Measurements from ENCODE around the gene MAP3K20.

Gene MAP3K20

GRCh38 chr2:173095356-173095755 is 19.7 kb downstream of the MAP3K20 start:
- TF ChIP-seq CTCF (conservative IDR thresholded peaks at IDR 0.05; ENCODE audit: low read depth, low read length): no peak
- no peak overlapping the region for H3K4me3 ChIP-seq (ENCODE audit: low read length)
- no peak for DNase-seq (ENCODE audit: low read depth)

DNA sequence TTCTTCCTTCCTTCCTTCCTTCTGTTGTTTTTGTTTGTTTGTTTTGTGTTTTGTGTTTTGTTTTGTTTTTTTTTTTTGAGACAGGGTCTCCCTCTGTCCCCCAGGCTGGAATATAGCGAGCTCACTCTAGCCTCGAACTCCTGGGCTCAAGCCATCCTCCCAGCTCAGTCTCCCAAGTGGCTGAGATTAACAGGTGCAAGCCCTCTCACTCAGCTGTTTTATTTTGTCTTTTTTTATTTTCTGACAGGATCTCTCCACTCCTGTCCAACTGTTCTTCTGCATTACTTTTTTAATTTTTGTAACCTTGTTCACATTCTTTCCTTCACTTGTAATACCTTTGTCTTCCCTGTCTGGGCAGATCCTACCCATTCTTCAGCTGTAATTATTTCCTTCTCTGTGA is 23.6 kb downstream of the MAP3K20 start:
- no peak for TF ChIP-seq CTCF (conservative IDR thresholded peaks at IDR 0.05; ENCODE audit: low read depth, low read length)
- no peak for DNase-seq (ENCODE audit: low read depth)
- H3K4me3 ChIP-seq (ENCODE audit: low read length): no peak overlapping the region

DNA sequence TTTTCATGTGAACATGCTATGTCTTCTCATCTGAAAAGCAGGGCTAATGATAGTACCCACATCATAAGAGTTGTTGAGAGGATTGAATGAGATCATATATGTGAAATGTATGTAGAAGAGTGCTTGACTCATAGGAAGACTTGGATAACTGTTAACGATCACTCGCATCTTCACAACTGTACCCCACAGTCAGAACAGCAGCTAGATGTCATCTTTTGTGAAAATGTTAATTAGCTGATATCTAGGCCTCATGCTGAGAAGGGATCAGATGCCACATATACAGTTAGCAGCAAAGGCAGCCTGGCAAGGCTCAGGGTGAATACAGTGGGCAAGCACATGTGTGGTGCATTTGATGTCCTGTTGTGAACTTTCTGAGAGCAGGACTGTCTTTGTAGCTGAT is 24.2 kb downstream of the MAP3K20 start:
- DNase-seq (ENCODE audit: low read depth): no peak
- TF ChIP-seq CTCF (conservative IDR thresholded peaks at IDR 0.05; ENCODE audit: low read depth, low read length): no peak
- H3K4me3 ChIP-seq (ENCODE audit: low read length): no peak overlapping the region

DNA sequence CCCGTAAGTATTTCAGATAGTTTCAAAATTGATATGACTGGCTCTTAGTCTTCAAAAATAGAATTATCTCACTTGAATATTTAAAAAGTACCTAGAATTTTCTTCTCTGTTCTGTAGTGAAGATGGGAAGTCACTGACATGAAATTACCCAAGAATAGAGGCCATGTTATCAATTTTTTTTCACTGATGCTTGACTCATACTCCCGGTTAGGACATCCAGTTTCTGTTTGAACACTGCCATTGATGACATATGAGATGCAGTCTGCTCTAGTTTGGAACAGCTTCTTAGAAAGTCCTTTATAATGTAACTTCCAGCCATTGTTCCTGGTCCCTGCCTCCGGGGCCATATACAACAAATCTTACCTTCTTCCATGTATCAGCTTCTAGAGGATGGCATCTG is 26.0 kb downstream of the MAP3K20 start:
- TF ChIP-seq CTCF (conservative IDR thresholded peaks at IDR 0.05; ENCODE audit: low read depth, low read length): no peak
- no peak overlapping the region for H3K4me3 ChIP-seq (ENCODE audit: low read length)
- DNase-seq (ENCODE audit: low read depth): no peak

DNA sequence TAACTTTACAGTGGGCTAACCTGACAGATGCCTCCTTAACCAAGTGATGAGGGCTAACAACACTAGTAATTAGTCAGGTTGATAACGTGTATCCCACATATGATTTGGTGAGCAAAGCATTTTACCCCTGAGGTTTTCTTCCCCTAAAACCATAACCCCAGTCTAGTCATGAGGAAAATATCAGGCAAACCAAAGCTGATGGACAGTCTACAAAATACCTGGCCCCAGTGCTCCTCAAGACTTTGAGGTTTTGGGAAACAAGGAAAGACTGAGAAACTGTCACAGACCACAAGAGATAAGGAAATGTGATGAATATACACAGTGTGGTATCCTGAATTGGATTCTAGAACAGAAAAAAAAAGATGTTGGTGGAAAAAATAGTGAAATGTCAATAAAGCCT is 28.5 kb downstream of the MAP3K20 start:
- TF ChIP-seq CTCF (conservative IDR thresholded peaks at IDR 0.05; ENCODE audit: low read depth, low read length): no peak

DNA sequence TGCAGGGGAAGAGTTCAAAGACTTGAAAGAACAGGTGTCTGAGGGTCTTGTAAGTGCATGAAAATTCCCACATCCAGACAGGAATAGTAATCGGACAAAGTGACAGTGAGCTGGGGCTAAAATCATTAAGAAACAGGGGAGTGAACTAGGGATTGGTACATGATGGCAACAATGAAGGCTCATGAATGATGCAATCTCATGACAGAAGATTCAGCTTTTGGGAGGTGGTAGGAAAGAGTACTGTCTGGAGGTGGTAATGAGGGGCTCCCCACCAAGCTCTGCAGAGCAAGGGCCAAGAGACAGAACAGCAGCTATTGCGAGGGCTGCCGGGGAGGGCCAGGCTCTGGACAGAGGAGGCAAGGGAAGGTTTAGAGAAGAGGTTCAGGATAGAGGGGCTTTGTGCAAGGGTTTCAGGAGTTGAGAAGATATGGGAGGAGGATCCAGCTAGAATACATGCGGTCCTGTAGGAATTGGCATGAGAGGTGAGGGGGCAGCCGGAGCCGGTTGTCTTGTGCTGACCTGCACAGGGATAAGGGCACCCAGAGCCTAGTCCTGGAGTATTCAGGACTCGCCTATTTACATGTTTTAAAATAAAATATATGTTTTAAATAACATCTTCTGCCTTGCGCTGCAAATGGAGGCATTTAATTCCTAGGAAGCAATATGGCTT is 31.4 kb downstream of the MAP3K20 start:
- H3K4me3 ChIP-seq (ENCODE audit: low read length): no peak overlapping the region
- DNase-seq (ENCODE audit: low read depth): no peak
- no peak for TF ChIP-seq CTCF (conservative IDR thresholded peaks at IDR 0.05; ENCODE audit: low read depth, low read length)

More for the DNA sequence above, 28.5 kb downstream of the MAP3K20 start:
- DNase-seq (ENCODE audit: low read depth): no peak
- H3K4me3 ChIP-seq (ENCODE audit: low read length): no peak overlapping the region

- H3K4me3 ChIP-seq (ENCODE audit: low read length): no peak overlapping the region
- DNase-seq (ENCODE audit: low read depth): no peak
- no peak for TF ChIP-seq CTCF (conservative IDR thresholded peaks at IDR 0.05; ENCODE audit: low read depth, low read length)
These were observed 32.0 kb downstream of the MAP3K20 start for GRCh38 chr2:173107629-173108022.

Measured in retinal pigment epithelial cell (primary cell).